Activated CD8-positive, alpha-beta T cell treated with anti-CD3 and anti-CD28 coated beads, Interleukin-2, amount 10 ng/mL, durations not matched to agents 7 days and 5 days (primary cell): Measurements from ENCODE around the gene BMP7. TPM values are rescaled to one million over a fixed set of nuclear protein-coding genes. Genes with fewer than 3 reads are reported as not detected.

Source experiments
- ATAC-seq: fragments of 150-1000 bp; cut with Tn5 transposase; one replicate; pipeline ENCODE4 v1.10.0; 2021; ENCODE audit warnings: moderate library complexity
- CTCF ChIA-PET: fragments of 350-600 bp; sonication (Branson Sonifier 250); formaldehyde crosslinking; loops from one replicate; lab custom pipeline; 2021; ENCODE audit warnings: antibody characterized with exemption; lab: Charles Lee
- POLR2A ChIA-PET: fragments of 350-600 bp; sonication (Branson Sonifier 250); formaldehyde crosslinking; loops from one replicate; lab custom pipeline; 2021; ENCODE audit warnings: antibody characterized with exemption; lab: Charles Lee
- DNase-seq: peaks from one replicate; pipeline ENCODE4 v3.0.0-alpha.2; 2020
- H3K27ac Mint-ChIP-seq: one replicate; pipeline ENCODE4 v1.8.0; 2021; ENCODE audit warnings: mild to moderate bottlenecking, mixed read lengths
- H3K27me3 Mint-ChIP-seq: one replicate; pipeline ENCODE4 v1.8.0; 2021; ENCODE audit warnings: low read depth, mixed read lengths
- H3K36me3 Mint-ChIP-seq: one replicate; pipeline ENCODE4 v1.8.0; 2021; ENCODE audit warnings: low read depth, mixed read lengths
- H3K4me1 Mint-ChIP-seq: one replicate; pipeline ENCODE4 v1.8.0; 2021; ENCODE audit warnings: low read depth, mixed read lengths
- H3K4me3 Mint-ChIP-seq: one replicate; pipeline ENCODE4 v1.8.0; 2021; ENCODE audit warnings: mild to moderate bottlenecking, mixed read lengths
- H3K9me3 Mint-ChIP-seq: one replicate; pipeline ENCODE4 v1.8.0; 2022; ENCODE audit warnings: mixed read lengths; ENCODE audit not compliant: insufficient read depth
- total RNA-seq, 2 experiments: library from RNA; stranded (reverse); gene quantifications; one replicate each; pipeline ENCODE4 v1.2.3, GENCODE V29; 2021

Gene BMP7
- total RNA-seq, 2 experiments from 2014 or later: not detected

DNA sequence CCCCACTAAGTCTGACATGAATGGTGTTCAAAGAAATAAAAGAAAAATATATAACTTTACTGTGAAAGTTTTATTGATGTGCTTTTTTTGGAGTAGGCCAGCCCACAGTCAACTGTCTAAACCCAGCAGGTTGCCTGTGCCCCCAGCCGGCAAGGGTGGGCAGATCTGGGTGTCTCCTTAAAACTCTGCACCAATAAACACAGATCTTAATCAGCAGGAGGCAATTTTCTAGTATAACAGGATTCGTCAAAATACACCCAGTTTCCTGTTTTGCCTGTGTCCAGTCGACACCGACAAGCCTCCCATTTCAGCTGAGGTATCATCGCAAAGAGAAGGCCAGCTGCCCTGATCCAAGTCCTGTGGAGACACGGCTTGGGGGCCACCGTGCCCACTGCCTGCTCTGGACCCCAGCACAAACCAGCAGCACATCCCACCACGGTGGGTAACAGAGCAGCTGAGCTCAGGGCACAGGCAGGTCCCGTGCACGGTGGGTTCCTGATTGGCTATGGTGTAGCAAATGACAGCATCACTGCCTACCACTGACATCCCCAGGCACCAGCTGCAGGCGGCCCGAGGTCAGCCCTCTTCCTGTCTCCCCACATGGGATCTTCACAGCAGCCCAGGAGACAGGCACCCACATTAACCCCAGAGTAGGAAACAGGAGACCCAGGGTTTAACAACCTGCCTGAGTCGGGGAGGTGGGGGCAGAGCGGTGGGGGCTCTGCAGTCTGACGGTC is 15.7 kb downstream of the BMP7 start:
- Mint-ChIP-seq H3K27me3 (peaks cover 10% of the 10 kb centered on the region), H3K36me3 (no peaks in the 10 kb centered on the region), H3K27ac (no peak overlapping the region), H3K4me1 (peaks cover 10% of the 10 kb centered on the region), H3K9me3 (no peaks in the 10 kb centered on the region), H3K4me3 (no peak overlapping the region)
- ATAC-seq: peak; percentile 86
- peak; percentile 41 for DNase-seq
- ChIA-PET CTCF (no interaction called here), POLR2A (no interaction called here)

DNA sequence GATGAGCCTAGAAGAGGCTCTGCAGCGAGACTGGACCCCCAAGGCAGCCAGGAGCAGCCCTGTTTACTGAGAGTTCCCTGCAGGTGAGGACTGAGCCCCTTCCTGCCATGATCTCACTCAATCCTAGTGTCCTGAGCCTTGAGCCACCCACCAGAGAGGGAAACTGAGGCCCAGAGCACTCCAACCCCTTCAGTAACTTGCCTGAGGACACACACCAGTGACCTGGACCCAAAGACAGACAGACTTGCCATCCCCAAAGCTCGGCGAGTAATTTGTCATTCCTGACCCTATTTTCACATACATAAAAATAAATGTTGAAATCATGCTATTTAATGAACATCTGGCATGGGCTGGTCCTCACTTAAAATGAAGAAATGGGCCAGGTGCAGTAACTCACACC is 16.7 kb downstream of the BMP7 start:
- ATAC-seq: no peak
- no peak overlapping the region for H3K27ac Mint-ChIP-seq
- H3K4me3 Mint-ChIP-seq: no peak overlapping the region
- DNase-seq: no peak
- H3K36me3 Mint-ChIP-seq: no peaks in the 10 kb centered on the region
- H3K4me1 Mint-ChIP-seq: peaks cover 10% of the 10 kb centered on the region
- CTCF ChIA-PET: no interaction called here
- no peaks in the 10 kb centered on the region for H3K9me3 Mint-ChIP-seq
- POLR2A ChIA-PET: no interaction called here
- H3K27me3 Mint-ChIP-seq: peaks cover 9% of the 10 kb centered on the region

DNA sequence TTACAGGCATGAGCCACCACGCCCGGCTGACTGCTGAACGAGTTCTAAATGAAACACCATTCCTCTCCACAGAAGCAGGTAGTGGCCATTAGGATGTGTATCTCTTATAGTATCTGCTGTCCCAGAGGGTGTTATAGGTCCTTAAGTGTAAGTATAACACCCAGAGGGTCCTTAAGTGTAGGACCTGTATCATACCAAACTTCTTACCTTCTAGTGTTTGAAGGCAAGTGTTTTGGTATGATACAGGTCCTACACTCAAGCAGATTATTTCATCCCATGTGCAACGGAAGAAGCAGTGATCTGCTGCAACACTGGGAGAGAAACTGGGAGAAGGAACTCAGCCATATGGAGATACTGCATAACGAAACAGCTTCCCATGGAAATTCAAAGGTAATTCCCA is 17.4 kb downstream of the BMP7 start:
- CTCF ChIA-PET: no interaction called here
- DNase-seq (no peak), ATAC-seq (no peak)
- POLR2A ChIA-PET: no interaction called here
- H3K4me1 Mint-ChIP-seq: peaks cover 10% of the 10 kb centered on the region
- H3K4me3 Mint-ChIP-seq: no peak overlapping the region
- no peak overlapping the region for H3K27ac Mint-ChIP-seq
- H3K27me3 Mint-ChIP-seq: peaks cover 9% of the 10 kb centered on the region
- H3K36me3 Mint-ChIP-seq: no peaks in the 10 kb centered on the region
- no peaks in the 10 kb centered on the region for H3K9me3 Mint-ChIP-seq

DNA sequence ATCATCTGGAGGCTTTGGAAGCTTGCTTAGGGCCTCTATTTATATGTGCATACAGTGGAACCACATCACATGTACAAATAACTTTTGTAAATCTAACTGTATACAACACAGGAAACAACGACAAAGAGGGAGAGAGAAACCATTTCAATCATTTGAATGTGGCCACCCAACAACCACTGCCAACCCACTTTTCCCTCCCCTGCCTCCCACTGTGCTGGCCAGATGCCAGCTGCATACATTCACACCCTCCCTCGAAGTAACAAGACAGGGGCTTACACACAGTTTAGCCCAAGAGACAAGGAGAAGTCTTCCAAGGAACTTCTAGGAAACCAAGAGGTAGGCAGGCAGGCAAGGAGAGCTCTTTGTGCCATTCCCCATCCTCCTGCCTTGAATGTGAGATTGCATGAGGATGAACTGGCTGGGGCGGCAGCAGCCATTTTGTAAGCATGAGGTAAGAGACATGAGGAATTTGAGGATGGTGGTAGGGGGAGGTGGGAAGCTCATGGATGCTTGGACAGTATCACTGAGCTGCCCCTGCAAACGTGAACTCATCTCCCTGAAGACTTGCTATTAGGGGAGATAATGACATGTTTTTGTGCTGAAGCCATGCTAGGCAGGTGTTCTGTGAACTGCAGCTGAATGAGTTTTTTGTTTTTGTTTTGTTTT is 18.2 kb downstream of the BMP7 start:
- ATAC-seq (no peak), DNase-seq (no peak)
- peaks cover 9% of the 10 kb centered on the region for H3K27me3 Mint-ChIP-seq
- no peak overlapping the region for H3K4me3 Mint-ChIP-seq
- ChIA-PET CTCF (interaction anchor here (0.6 kb wide), 1 partner anchor 810 kb away, joined by 3 read pairs; no protein-coding TSS in a partner anchor), POLR2A (no interaction called here)
- no peaks in the 10 kb centered on the region for H3K9me3 Mint-ChIP-seq
- no peak overlapping the region for H3K27ac Mint-ChIP-seq
- peaks cover 10% of the 10 kb centered on the region for H3K4me1 Mint-ChIP-seq
- H3K36me3 Mint-ChIP-seq: no peaks in the 10 kb centered on the region

DNA sequence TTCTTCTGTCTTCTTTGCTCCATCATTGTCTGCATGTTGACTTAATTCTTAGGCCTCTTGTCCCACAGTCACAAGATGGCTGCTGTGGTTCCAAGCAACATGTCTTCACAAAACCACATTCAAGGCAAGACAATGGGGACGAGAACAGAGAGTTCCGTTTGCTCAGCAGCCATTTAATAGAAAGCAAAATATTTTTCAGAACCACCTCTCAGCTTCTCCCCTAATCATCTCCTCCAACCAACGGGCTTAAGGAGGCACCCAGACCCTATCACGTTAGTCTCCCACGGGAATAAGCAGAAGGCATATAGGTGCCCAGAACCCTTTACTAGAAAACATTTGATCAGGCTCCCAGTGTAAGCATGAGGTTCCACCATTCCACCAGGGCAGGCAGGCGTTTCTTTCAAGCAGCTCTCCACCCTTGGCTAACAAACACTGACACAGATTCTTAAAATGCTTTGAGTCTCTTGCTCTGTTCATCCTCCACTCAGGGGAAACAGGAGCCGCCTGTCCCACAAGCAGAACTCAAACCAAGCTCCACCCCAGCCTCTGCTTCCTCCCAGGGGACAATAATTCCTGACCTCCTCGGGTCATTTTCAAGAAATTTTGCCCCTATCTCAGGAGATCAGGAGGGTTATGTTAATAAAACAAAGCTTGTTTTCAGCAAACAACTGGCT is 19.0 kb downstream of the BMP7 start:
- Mint-ChIP-seq H3K9me3 (no peaks in the 10 kb centered on the region), H3K36me3 (no peaks in the 10 kb centered on the region), H3K27me3 (peaks cover 2% of the 10 kb centered on the region), H3K4me1 (peaks cover 10% of the 10 kb centered on the region), H3K27ac (no peak overlapping the region), H3K4me3 (no peak overlapping the region)
- POLR2A ChIA-PET: no interaction called here
- DNase-seq: no peak
- ATAC-seq: no peak
- CTCF ChIA-PET: no interaction called here

DNA sequence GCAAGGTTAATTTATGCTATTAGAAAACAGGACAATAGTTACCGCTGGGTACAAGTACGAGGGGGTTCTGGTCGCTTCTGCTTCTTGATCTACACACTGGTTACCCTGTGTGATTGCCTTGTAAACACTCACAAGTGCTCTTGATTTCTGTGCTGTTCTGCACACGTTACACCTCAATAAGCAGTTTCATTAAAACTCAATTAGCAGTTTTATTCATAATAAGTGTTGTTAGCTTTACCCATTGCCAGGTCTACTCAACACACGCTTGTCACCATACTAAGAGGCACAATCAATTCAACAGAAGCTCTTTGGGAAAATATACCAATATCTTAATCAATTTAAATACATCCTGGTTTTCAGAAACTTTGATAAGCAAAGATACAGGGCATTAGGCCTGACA is 20.4 kb downstream of the BMP7 start:
- CTCF ChIA-PET: no interaction called here
- Mint-ChIP-seq H3K36me3 (no peaks in the 10 kb centered on the region), H3K4me1 (peaks cover 5% of the 10 kb centered on the region), H3K27me3 (peaks cover 2% of the 10 kb centered on the region), H3K4me3 (no peak overlapping the region), H3K27ac (no peak overlapping the region), H3K9me3 (no peaks in the 10 kb centered on the region)
- DNase-seq (no peak), ATAC-seq (no peak)
- POLR2A ChIA-PET: no interaction called here

DNA sequence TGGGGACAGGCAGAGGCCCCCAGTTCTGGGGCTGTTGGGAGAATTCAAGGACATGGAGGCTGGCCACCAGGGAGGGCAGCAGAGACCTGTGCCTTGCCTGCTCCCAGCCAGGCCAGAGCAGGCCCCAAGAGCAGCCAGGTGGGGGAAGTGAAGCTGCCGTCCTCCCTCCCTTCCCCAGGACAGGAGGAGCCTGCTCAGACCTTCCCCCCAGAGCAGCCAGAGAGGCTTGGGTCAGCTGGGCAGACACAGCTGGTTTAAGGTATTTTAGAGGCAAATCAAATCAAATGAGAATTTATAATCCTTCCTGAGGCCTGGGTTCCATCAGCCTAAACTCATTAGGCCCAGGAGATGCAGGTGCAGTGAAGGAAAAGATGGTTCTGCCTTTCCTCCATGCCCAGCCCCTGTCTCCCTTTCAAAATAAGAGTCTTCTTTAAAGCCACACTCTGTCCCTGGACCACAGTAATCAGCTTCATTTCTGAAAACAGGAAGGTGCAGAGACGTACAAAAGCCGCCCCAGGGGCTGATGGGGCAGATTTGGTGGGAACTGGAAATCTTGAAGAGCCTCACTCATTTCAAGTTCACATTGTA is 21.7 kb downstream of the BMP7 start:
- no peak for ATAC-seq
- Mint-ChIP-seq H3K27me3 (peaks cover 7% of the 10 kb centered on the region), H3K4me1 (no peaks in the 10 kb centered on the region), H3K27ac (no peak overlapping the region), H3K4me3 (no peak overlapping the region), H3K36me3 (no peaks in the 10 kb centered on the region), H3K9me3 (no peaks in the 10 kb centered on the region)
- ChIA-PET CTCF (no interaction called here), POLR2A (no interaction called here)
- DNase-seq: no peak

DNA sequence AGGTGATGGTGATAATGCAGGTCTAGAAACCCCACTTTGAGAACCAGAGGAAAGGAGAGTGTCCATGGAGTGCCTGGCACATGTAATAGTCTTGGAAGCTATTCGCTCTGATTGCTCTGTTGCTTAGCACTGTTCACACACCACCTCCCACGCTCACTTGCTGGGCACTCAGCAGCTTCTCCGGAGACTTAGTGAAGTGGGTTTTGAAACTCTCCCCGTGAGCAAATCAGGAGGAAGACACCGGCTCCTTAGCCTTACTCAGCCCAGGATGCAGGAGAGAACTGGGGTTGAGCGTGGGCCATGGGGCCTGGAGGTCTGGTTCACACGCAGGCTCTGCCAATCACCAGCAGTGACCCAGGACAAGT is 22.2 kb downstream of the BMP7 start:
- POLR2A ChIA-PET: no interaction called here
- H3K9me3 Mint-ChIP-seq: no peaks in the 10 kb centered on the region
- DNase-seq (no peak), ATAC-seq (no peak)
- no peak overlapping the region for H3K4me3 Mint-ChIP-seq
- CTCF ChIA-PET: no interaction called here
- H3K36me3 Mint-ChIP-seq: no peaks in the 10 kb centered on the region
- H3K27me3 Mint-ChIP-seq: peaks cover 7% of the 10 kb centered on the region
- H3K27ac Mint-ChIP-seq: no peak overlapping the region
- H3K4me1 Mint-ChIP-seq: no peaks in the 10 kb centered on the region

DNA sequence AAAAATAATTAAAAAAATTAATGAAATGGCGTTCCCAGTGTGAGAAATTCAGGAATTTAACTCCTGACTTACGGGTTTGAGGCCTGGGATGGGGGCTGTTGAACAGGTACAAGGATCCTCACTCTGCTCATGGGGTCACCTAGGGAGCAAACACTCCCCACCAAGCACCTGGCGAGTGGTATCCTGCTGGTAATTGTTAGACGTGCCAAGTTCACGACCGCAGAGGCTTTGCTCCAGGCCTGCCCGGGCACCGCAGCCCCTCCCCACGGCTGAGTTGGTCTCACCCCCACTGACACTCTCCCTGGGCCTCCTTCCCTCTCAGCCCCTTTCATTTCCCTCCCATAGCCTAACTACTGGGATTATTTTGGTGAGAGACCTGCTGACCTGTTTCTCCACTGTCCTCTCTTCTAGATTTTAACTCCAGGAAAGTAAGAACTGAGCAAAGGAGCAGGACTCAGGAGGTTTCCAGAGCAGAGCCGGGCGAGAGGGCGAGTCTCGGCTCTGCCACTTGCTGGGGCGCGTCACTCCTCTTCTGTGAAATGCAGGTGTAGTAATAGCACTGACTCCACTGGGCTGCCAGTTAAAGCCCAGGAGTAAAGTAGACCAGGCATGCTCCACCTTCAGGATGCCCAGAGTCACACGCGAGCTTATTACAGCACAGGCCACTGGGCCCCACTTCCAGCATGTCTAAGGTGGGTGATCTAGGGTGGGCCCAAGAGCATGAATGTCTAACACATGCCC is 22.8 kb downstream of the BMP7 start:
- ATAC-seq: no peak
- no peak overlapping the region for H3K4me3 Mint-ChIP-seq
- H3K9me3 Mint-ChIP-seq: no peaks in the 10 kb centered on the region
- CTCF ChIA-PET: no interaction called here
- POLR2A ChIA-PET: no interaction called here
- H3K4me1 Mint-ChIP-seq: no peaks in the 10 kb centered on the region
- DNase-seq: no peak
- H3K36me3 Mint-ChIP-seq: no peaks in the 10 kb centered on the region
- peaks cover 7% of the 10 kb centered on the region for H3K27me3 Mint-ChIP-seq
- no peak overlapping the region for H3K27ac Mint-ChIP-seq

DNA sequence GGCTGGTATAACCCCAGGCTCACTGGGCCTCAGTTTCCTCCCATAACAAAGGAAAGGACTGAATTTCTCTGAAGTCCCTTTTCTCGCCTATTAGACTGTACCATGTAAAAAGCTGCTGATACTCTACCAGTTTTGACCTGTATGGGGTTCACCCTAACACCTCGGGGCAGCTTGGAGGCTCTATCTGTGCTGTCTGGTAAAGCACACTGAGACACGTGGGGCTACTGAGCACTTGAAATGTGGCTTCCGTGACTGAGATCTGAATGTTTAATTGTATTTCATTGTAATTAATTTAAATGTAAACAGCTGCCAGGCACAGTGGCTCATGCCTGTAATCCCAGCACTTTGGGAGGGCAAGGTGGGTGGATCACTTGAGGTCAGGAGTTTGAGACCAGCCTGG is 24.0 kb downstream of the BMP7 start:
- POLR2A ChIA-PET: no interaction called here
- no peaks in the 10 kb centered on the region for H3K36me3 Mint-ChIP-seq
- no peak for DNase-seq

DNA sequence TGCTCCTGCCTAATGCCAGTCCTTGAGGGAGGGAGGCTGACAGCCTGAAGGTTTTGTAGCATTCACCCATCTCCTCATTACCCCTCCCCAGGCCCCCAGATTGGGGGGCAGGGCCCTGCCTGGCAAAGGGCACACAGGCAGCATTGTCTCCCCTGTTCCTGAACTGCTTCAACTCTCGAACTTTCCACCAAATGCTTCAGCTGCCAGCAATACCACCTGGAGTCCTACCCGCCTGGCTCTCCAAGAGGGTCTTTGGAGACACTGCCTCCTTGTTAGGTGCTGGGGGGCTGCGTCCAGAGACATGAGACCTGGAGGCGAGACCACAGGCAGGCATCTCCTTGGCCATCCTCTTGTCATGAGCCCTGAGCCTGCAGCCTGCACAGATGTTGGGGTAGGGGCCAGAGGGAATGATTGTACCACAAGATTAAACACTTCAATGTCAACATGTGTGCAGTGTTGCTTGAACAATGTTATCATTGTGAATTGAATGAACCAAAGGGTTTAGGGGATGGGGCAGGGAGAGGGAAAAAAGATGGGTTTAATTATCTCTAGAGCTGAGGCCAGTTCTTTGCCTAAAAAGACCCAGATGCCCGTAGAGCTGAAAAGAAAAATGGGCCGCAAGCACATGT is 25.0 kb downstream of the BMP7 start:
- Mint-ChIP-seq H3K27ac (no peak overlapping the region), H3K36me3 (no peaks in the 10 kb centered on the region), H3K4me3 (no peak overlapping the region), H3K27me3 (peaks cover 11% of the 10 kb centered on the region), H3K9me3 (no peaks in the 10 kb centered on the region), H3K4me1 (no peaks in the 10 kb centered on the region)
- DNase-seq: no peak
- ATAC-seq: no peak
- ChIA-PET CTCF (no interaction called here), POLR2A (no interaction called here)

More for the DNA sequence above, 24.0 kb downstream of the BMP7 start:
- no peaks in the 10 kb centered on the region for H3K4me1 Mint-ChIP-seq
- no peak overlapping the region for H3K4me3 Mint-ChIP-seq
- CTCF ChIA-PET: interaction anchor here (1.1 kb wide), 1 partner anchor 9 kb away, joined by 3 read pairs; no protein-coding TSS in a partner anchor
- H3K27me3 Mint-ChIP-seq: peaks cover 10% of the 10 kb centered on the region
- no peak overlapping the region for H3K27ac Mint-ChIP-seq
- ATAC-seq: no peak
- no peaks in the 10 kb centered on the region for H3K9me3 Mint-ChIP-seq
